ENCODE measurements around the gene AGAP1. TPM values are rescaled to one million over a fixed set of nuclear protein-coding genes. Genes with fewer than 3 reads are reported as not detected.

Gene AGAP1
- total and polyA plus RNA-seq, 4 donors = 2.0 to 8.5 (median 5.4) TPM

DNA sequence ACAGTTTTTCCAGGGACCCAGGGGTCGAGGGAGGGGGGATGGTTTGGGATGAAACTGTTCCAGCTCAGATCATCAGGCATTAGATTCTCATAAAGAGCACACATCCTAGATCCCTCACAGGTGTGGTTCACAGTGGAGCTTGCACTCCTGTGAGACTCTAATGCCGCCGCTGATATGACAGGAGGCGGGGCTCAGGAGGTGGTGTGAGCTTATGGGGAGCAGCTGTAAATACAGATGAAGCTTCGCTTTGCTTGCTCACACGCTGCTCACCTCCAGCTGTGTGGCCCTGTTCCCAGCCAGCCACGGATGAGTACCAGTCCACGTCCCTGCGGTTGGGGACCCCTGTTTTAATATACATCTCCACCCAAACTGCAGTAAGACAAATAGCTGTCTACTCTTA lies 204.2 kb downstream of the AGAP1 start:
- Histone ChIP-seq H3K27me3 (ENCODE audit: control insufficient read depth in 4 of 4, insufficient read depth in 4 of 4, low read length in 3 of 4) (no peaks in the 10 kb centered on the region), H3K9ac (ENCODE audit: low read depth in 1 of 2, low read length in 2 of 2) (no peak overlapping the region), H3K27ac (ENCODE audit: low read depth in 1 of 2, low read length in 2 of 2) (no peak overlapping the region), H3K9me3 (ENCODE audit: control insufficient read depth in 4 of 4, low read length in 3 of 4) (no peaks in the 10 kb centered on the region), H3K4me3 (ENCODE audit: low read depth in 1 of 3, low read length in 3 of 3) (no peak overlapping the region), H3K4me1 (ENCODE audit: control insufficient read depth in 4 of 4, insufficient read depth in 4 of 4, low read length in 3 of 4) (peaks cover 0 to 3% (median 0%) of the 10 kb centered on the region in 4 donors), H3K36me3 (ENCODE audit: control insufficient read depth in 4 of 4, insufficient read depth in 3 of 4, low read depth in 1 of 4, low read length in 3 of 4) (no peaks in the 10 kb centered on the region)
- 91% methylated on average over 9 of the region's 9 CpGs for WGBS
- DNase-seq (ENCODE audit: low spot score) = no peak
- TF ChIP-seq MAX (IDR thresholded peaks at IDR 0.05) = no peak
- no peak for TF ChIP-seq SP1 (IDR thresholded peaks at IDR 0.05)
- no peak for TF ChIP-seq JUND (IDR thresholded peaks at IDR 0.05)
- no peak for TF ChIP-seq NR2F2 (IDR thresholded peaks at IDR 0.05)
- no peak for TF ChIP-seq EGR1 (IDR thresholded peaks at IDR 0.05; ENCODE audit: low read depth in 2 of 2)
- TF ChIP-seq FOXA2 (IDR thresholded peaks at IDR 0.05) = no peak
- no peak for TF ChIP-seq RAD21 (IDR thresholded peaks at IDR 0.05)
- no peak for TF ChIP-seq TAF1 (conservative IDR thresholded peaks at IDR 0.05)
- TF ChIP-seq GABPA (IDR thresholded peaks at IDR 0.05 in 1 of 2, conservative IDR thresholded peaks at IDR 0.05 in 1 of 2) = no peak
- TF ChIP-seq, protein P1, sequence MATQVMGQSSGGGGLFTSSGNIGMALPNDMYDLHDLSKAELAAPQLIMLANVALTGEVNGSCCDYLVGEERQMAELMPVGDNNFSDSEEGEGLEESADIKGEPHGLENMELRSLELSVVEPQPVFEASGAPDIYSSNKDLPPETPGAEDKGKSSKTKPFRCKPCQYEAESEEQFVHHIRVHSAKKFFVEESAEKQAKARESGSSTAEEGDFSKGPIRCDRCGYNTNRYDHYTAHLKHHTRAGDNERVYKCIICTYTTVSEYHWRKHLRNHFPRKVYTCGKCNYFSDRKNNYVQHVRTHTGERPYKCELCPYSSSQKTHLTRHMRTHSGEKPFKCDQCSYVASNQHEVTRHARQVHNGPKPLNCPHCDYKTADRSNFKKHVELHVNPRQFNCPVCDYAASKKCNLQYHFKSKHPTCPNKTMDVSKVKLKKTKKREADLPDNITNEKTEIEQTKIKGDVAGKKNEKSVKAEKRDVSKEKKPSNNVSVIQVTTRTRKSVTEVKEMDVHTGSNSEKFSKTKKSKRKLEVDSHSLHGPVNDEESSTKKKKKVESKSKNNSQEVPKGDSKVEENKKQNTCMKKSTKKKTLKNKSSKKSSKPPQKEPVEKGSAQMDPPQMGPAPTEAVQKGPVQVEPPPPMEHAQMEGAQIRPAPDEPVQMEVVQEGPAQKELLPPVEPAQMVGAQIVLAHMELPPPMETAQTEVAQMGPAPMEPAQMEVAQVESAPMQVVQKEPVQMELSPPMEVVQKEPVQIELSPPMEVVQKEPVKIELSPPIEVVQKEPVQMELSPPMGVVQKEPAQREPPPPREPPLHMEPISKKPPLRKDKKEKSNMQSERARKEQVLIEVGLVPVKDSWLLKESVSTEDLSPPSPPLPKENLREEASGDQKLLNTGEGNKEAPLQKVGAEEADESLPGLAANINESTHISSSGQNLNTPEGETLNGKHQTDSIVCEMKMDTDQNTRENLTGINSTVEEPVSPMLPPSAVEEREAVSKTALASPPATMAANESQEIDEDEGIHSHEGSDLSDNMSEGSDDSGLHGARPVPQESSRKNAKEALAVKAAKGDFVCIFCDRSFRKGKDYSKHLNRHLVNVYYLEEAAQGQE (IDR thresholded peaks at IDR 0.05) = no peak
- TF ChIP-seq, protein P2, sequence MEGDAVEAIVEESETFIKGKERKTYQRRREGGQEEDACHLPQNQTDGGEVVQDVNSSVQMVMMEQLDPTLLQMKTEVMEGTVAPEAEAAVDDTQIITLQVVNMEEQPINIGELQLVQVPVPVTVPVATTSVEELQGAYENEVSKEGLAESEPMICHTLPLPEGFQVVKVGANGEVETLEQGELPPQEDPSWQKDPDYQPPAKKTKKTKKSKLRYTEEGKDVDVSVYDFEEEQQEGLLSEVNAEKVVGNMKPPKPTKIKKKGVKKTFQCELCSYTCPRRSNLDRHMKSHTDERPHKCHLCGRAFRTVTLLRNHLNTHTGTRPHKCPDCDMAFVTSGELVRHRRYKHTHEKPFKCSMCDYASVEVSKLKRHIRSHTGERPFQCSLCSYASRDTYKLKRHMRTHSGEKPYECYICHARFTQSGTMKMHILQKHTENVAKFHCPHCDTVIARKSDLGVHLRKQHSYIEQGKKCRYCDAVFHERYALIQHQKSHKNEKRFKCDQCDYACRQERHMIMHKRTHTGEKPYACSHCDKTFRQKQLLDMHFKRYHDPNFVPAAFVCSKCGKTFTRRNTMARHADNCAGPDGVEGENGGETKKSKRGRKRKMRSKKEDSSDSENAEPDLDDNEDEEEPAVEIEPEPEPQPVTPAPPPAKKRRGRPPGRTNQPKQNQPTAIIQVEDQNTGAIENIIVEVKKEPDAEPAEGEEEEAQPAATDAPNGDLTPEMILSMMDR (IDR thresholded peaks at IDR 0.05; ENCODE audit: low read depth, low read length, missing input control) = no peak
- TF ChIP-seq FOXA1 (IDR thresholded peaks at IDR 0.05) = no peak
- no peak for TF ChIP-seq HNF4A (conservative IDR thresholded peaks at IDR 0.05)
- TF ChIP-seq RXRA (IDR thresholded peaks at IDR 0.05) = no peak
- TF ChIP-seq, protein P3, sequence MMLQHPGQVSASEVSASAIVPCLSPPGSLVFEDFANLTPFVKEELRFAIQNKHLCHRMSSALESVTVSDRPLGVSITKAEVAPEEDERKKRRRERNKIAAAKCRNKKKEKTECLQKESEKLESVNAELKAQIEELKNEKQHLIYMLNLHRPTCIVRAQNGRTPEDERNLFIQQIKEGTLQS (IDR thresholded peaks at IDR 0.05) = no peak
- no peak for TF ChIP-seq YY1 (IDR thresholded peaks at IDR 0.05)

DNA sequence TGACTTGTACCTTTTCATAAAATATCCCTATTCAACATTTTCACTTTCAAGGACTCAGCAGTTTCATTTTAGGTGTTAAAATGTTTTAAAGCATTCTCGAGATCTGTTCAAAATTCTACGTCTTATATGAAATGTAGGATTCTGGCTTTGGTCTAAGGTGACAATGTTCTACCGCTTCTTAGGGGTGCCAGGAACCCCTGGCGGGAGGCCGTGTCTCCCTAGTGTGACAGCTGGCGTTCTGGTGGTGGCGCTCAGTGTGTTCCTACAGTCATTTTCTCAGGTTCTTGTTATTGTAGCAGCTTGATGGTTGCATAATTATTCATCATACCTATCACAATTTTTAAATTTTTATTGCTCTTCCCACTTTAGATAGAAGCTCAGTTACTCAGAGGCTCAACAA lies 204.6 kb downstream of the AGAP1 start:
- Histone ChIP-seq H3K36me3 (ENCODE audit: control insufficient read depth in 4 of 4, insufficient read depth in 3 of 4, low read depth in 1 of 4, low read length in 3 of 4) (no peaks in the 10 kb centered on the region), H3K4me1 (ENCODE audit: control insufficient read depth in 4 of 4, insufficient read depth in 4 of 4, low read length in 3 of 4) (peaks cover 0 to 3% (median 0%) of the 10 kb centered on the region in 4 donors), H3K9me3 (ENCODE audit: control insufficient read depth in 4 of 4, low read length in 3 of 4) (no peaks in the 10 kb centered on the region), H3K9ac (ENCODE audit: low read depth in 1 of 2, low read length in 2 of 2) (no peak overlapping the region), H3K27ac (ENCODE audit: low read depth in 1 of 2, low read length in 2 of 2) (no peak overlapping the region), H3K4me3 (ENCODE audit: low read depth in 1 of 3, low read length in 3 of 3) (no peak overlapping the region), H3K27me3 (ENCODE audit: control insufficient read depth in 4 of 4, insufficient read depth in 4 of 4, low read length in 3 of 4) (no peaks in the 10 kb centered on the region)
- no peak for DNase-seq (ENCODE audit: low spot score)
- 97% methylated on average over 7 of the region's 7 CpGs for WGBS
- no peak for TF ChIP-seq RAD21 (IDR thresholded peaks at IDR 0.05)
- no peak for TF ChIP-seq HNF4A (conservative IDR thresholded peaks at IDR 0.05)
- TF ChIP-seq FOXA2 (IDR thresholded peaks at IDR 0.05) = no peak
- no peak for TF ChIP-seq SP1 (IDR thresholded peaks at IDR 0.05)

All from liver (tissue), 9 donors.